Adrenal gland (tissue), 12 donors: ENCODE results near the gene ARHGEF37. TPM values are rescaled to one million over a fixed set of nuclear protein-coding genes. Genes with fewer than 3 reads are reported as not detected.

ENCODE experiments used
- DNase-seq, 7 donors: peaks; one replicate each; pipeline ENCODE4 v3.0.0-alpha.2; 2019 to 2020
- H3K27ac ChIP-seq, 5 donors: fragments of 200-600 bp; sonication (generic) in 4 of 5; 1 replicate in 3 of 5; 2 replicates in 2 of 5; pipeline versions ENCODE4 v1.5.1 to v1.8.0; 2016 to 2020; ENCODE audit warnings: mild to moderate bottlenecking in 1 of 5
- H3K27me3 ChIP-seq: fragments of 200-600 bp; 2 replicates; pipeline ENCODE4 v1.8.0; 2021
- H3K36me3 ChIP-seq, 2 donors: fragments of 200-600 bp; replicated peaks in 1 of 2; 1 replicate in 1 of 2; 2 replicates in 1 of 2; pipeline versions ENCODE4 v1.5.1 to v1.8.0; 2018 to 2022
- H3K4me1 ChIP-seq, 2 donors: fragments of 200-600 bp; replicated peaks in 1 of 2; 1 replicate in 1 of 2; 2 replicates in 1 of 2; pipeline versions ENCODE4 v1.5.1 to v1.8.0; 2018 to 2021
- H3K4me3 ChIP-seq, 4 donors: fragments of 200-600 bp; sonication (generic) in 3 of 4; one replicate each; pipeline ENCODE4 v1.5.1; 2016 to 2018
- H3K9me3 ChIP-seq, 3 donors: fragments of 200-600 bp; sonication (generic) in 1 of 3; replicated peaks in 1 of 3; 1 replicate in 2 of 3; 2 replicates in 1 of 3; pipeline versions ENCODE4 v1.5.1 to v1.8.0; 2016 to 2021
- CTCF ChIP-seq, 6 experiments: fragments of 450-650 bp in 4 of 6; fragments of 200-600 bp in 2 of 6; sonication (generic) in 1 of 6; IDR thresholded peaks; 1 replicate in 5 of 6; 2 replicates in 1 of 6; pipeline versions ENCODE4 v1.5.1 to v1.8.0; 2016 to 2021; ENCODE audit warnings: antibody characterized with exemption in 6 of 6, mild to moderate bottlenecking in 2 of 6, moderate library complexity in 1 of 6
- POLR2A ChIP-seq, 2 donors: fragments of 450-650 bp; IDR thresholded peaks; one replicate each; pipeline ENCODE4 v1.6.1; 2017; ENCODE audit warnings: antibody characterized with exemption in 2 of 2, mild to moderate bottlenecking in 2 of 2, moderate library complexity in 1 of 2
- WGBS, 4 donors: extraction: QIAGEN DNeasy Blood & Tissue Kit in 2 of 4; methylation state at CpG; one replicate each; pipeline versions ENCODE4 v1.1.5 to v1.1.7; 2013 to 2017; 5-methylcytosine and 5-hydroxymethylcytosine counted together
- intact Hi-C, 2 donors: fragments of 100-400 bp; cut with DNase I; formaldehyde crosslinking; loops; one replicate each; pipeline versions ENCODE4 v1.14.1 to v1.15.0; 2022 to 2023
- polyA plus RNA-seq, 3 donors: library from polyadenylated mRNA; stranded (reverse); fragments of 200-250 nt in 2 of 3; fragments of 350-450 nt in 1 of 3; fragmentation: Illumina TruSeq in 1 of 3; extraction: RNeasy Lipid Tissue Mini Kit (QIAGEN cat#74804) in 1 of 3; gene quantifications; one replicate each; pipeline ENCODE4 v1.2.3, GENCODE V29; 2013 to 2014
- total RNA-seq, 9 donors: library from RNA; depleted of rRNA in 4 of 9; stranded (reverse); fragments of >200 nt in 4 of 9; fragments of 120-200 nt in 1 of 9; fragmentation: NEBNext Ultra II Directional in 1 of 9; extraction: Animal tissue kit (Norgen Biotek cat#: 25700) in 1 of 9; gene quantifications; one replicate each; pipeline versions ENCODE4 v1.1.0 to v1.2.4, GENCODE V29; 2013 to 2023
- donor health status: healthy with polysubstance abuse.
- donor health status: Bipolar disorder and iron deficiency.
- donor health status: DM: yes; HTN: yes; CAD: no.
- donor health status: DM: no; HTN: no; CAD: no.
- donor health status: DM: no; HTN: no; CAD: no.
- donor health status: DM: yes; HTN: yes; CAD: no.

ARHGEF37 gene
- total and polyA plus RNA-seq, 12 donors: 0.83 to 8.4 (median 4.0) TPM

- no peaks in the 10 kb centered on the region for H3K4me1 ChIP-seq
- TF ChIP-seq CTCF (IDR thresholded peaks at IDR 0.05): no peak
- no peak for TF ChIP-seq POLR2A (IDR thresholded peaks at IDR 0.05)
- H3K27me3 ChIP-seq: no peaks in the 10 kb centered on the region
- intact Hi-C loops: loop anchor here in 1 of 2 donors (10.0 kb wide), 1 partner anchor 62 kb away; the partner anchor contains the start of gene PPARGC1B
- no peaks in the 10 kb centered on the region for H3K9me3 ChIP-seq
- no peak overlapping the region for H3K4me3 ChIP-seq
- H3K27ac ChIP-seq: no peak overlapping the region
- no peak for DNase-seq
- 79 to 82% (median 82%) methylated on average over 7 of the region's 7 CpGs for WGBS, 4 donors
- no peaks in the 10 kb centered on the region for H3K36me3 ChIP-seq
Observed at GRCh38 chr5:149672701-149673476, 91.6 kb downstream of the ARHGEF37 start.

- intact Hi-C loops: loop anchor here in 1 of 2 donors (10.0 kb wide), 1 partner anchor 60 kb away; the partner anchor contains the start of gene PPARGC1B
- Histone ChIP-seq H3K27ac (no peak overlapping the region), H3K36me3 (no peaks in the 10 kb centered on the region), H3K4me3 (no peak overlapping the region), H3K4me1 (no peaks in the 10 kb centered on the region), H3K27me3 (no peaks in the 10 kb centered on the region), H3K9me3 (no peaks in the 10 kb centered on the region)
- TF ChIP-seq POLR2A (IDR thresholded peaks at IDR 0.05): no peak
- no peak for TF ChIP-seq CTCF (IDR thresholded peaks at IDR 0.05)
- DNase-seq: no peak
- WGBS, 4 donors: 45 to 67% (median 58%) methylated on average over 3 of the region's 3 CpGs; no CpG with 5 or more reads in 1 of the 4 donors
Observed at GRCh38 chr5:149674686-149675085, 93.4 kb downstream of the ARHGEF37 start.

- TF ChIP-seq POLR2A (IDR thresholded peaks at IDR 0.05) (no peak), CTCF (IDR thresholded peaks at IDR 0.05) (no peak)
- H3K27ac ChIP-seq: no peak overlapping the region
- H3K36me3 ChIP-seq: no peaks in the 10 kb centered on the region
- DNase-seq: no peak
- no peak overlapping the region for H3K4me3 ChIP-seq
- intact Hi-C loops: loop anchor here in 1 of 2 donors (10.0 kb wide), 1 partner anchor 59 kb away; the partner anchor contains the start of gene PPARGC1B
- H3K27me3 ChIP-seq: no peaks in the 10 kb centered on the region
- peaks cover 0 to 4% of the 10 kb centered on the region in 2 donors for H3K4me1 ChIP-seq
- WGBS, 4 donors: 55 to 60% (median 59%) methylated on average over 12 of the region's 12 CpGs
- no peaks in the 10 kb centered on the region for H3K9me3 ChIP-seq
Observed at GRCh38 chr5:149675610-149676201, 94.4 kb downstream of the ARHGEF37 start.

- DNase-seq: peak in 5 of 7 donors; percentile 26 to 65 (median 46)
- Histone ChIP-seq H3K27ac (no peak overlapping the region), H3K36me3 (no peaks in the 10 kb centered on the region), H3K27me3 (no peaks in the 10 kb centered on the region), H3K4me3 (no peak overlapping the region), H3K9me3 (no peaks in the 10 kb centered on the region), H3K4me1 (peaks cover 0 to 4% of the 10 kb centered on the region in 2 donors)
- TF ChIP-seq CTCF (IDR thresholded peaks at IDR 0.05) (no peak), POLR2A (IDR thresholded peaks at IDR 0.05) (no peak)
- WGBS, 4 donors: 65 to 84% (median 72%) methylated on average over 4 to 7 of the region's 7 CpGs
- intact Hi-C loops: loop anchor here in 1 of 2 donors (10.0 kb wide), 1 partner anchor 57 kb away; the partner anchor contains the start of gene PPARGC1B
Observed at GRCh38 chr5:149677731-149678130, 96.4 kb downstream of the ARHGEF37 start.
